ENCODE results near the gene DEF6.
"Not testable (repeated sequence)": the region's sequence is repeated elsewhere in the genome, so short reads cannot be mapped to it uniquely, and the experiment has no call there.

DEF6 gene

DNA sequence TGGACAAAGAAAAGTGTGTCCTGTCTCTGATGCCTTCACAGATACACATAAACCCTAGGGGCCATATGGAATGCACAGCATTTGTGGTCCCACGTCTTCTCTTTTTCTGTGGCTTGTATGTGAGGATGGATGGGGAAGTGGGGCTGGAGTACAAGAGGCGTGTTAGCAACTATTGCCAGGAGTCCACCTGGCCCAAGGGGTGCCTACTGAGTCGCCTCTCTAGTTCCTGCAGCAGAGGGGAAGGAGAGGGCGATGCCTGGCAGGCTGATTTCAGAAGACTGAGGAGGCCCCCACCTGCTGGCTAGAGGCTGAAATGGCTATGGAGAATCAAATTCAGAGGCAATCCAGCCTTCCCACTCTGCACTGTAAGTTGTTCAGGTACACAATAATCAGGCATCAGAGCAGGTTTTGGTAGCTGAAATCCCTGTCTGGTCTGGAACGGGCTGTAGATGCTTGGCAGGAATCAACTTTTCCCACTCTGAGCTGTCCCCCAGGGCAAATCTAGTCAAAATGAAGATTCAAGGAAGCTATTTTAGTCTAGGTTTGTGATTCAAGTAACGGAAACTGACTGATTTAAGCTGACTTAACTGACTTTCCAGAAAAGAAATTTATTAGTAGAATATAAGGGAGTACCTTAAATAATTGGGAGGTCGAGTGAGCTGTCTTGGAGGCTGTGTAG, 29.9 kb downstream of the DEF6 start:
- no peak overlapping the region for H3K4ac ChIP-seq (ENCODE audit: low read length)
- H3K9ac ChIP-seq (ENCODE audit: low read depth, low read length, poor library complexity): no peak overlapping the region
- H3K4me2 ChIP-seq (ENCODE audit: insufficient read depth, low read length, poor library complexity, severe bottlenecking): no peak overlapping the region
- no peak overlapping the region for H4K8ac ChIP-seq (ENCODE audit: low read depth, low read length)
- H3K14ac ChIP-seq (ENCODE audit: low read length): no peak overlapping the region
- H3K4me1 ChIP-seq (ENCODE audit: control insufficient read depth in 2 of 2, insufficient read depth in 1 of 2, low read depth in 1 of 2, low read length in 2 of 2): no peaks in the 10 kb centered on the region
- no CpG with 5 or more reads among the region's 7 CpGs for whole genome bisulfite sequencing, 2 donors (ENCODE audit: extremely low coverage in 2 of 2, insufficient read length in 2 of 2, insufficient replicate concordance in 1 of 2)
- no peaks in the 10 kb centered on the region for H3K36me3 ChIP-seq (replicated peaks in 1 of 2; ENCODE audit: control insufficient read depth in 2 of 2, insufficient read depth in 2 of 2, low read length in 2 of 2)
- H2AFZ ChIP-seq (ENCODE audit: low read length): peak overlapping the region; percentile 69
- H3K9me3 ChIP-seq (replicated peaks in 1 of 2; ENCODE audit: control insufficient read depth in 2 of 2, insufficient read depth in 1 of 2, low read depth in 1 of 2, low read length in 2 of 2): peaks cover 0 to 12% of the 10 kb centered on the region in 2 donors
- no peaks in the 10 kb centered on the region for H3K79me1 ChIP-seq (ENCODE audit: low read depth, low read length)
- H3K23ac ChIP-seq (ENCODE audit: low read depth, low read length, poor library complexity): no peak overlapping the region
- no peak overlapping the region for H3K27ac ChIP-seq (replicated peaks; ENCODE audit: low read length)
- no peak overlapping the region for H2BK120ac ChIP-seq (ENCODE audit: low read depth, low read length)
- H3K27me3 ChIP-seq (ENCODE audit: control insufficient read depth in 3 of 3, insufficient read depth in 3 of 3, low read depth in 1 of 3, low read length in 3 of 3): no peaks in the 10 kb centered on the region
- no peak overlapping the region for H2BK5ac ChIP-seq (ENCODE audit: low read length)
- no peak overlapping the region for H3K18ac ChIP-seq (ENCODE audit: low read length)
- no peak overlapping the region for H2BK15ac ChIP-seq (ENCODE audit: low read length)
- no peak for DNase-seq (ENCODE audit: low spot score)
- H2AK5ac ChIP-seq (ENCODE audit: low read depth, low read length): no peak overlapping the region
- H2BK12ac ChIP-seq (ENCODE audit: low read length): no peak overlapping the region
- no peak overlapping the region for H4K91ac ChIP-seq (ENCODE audit: low read depth, low read length, poor library complexity)
- no peak overlapping the region for H3K4me3 ChIP-seq (ENCODE audit: low read length in 2 of 2)

DNA sequence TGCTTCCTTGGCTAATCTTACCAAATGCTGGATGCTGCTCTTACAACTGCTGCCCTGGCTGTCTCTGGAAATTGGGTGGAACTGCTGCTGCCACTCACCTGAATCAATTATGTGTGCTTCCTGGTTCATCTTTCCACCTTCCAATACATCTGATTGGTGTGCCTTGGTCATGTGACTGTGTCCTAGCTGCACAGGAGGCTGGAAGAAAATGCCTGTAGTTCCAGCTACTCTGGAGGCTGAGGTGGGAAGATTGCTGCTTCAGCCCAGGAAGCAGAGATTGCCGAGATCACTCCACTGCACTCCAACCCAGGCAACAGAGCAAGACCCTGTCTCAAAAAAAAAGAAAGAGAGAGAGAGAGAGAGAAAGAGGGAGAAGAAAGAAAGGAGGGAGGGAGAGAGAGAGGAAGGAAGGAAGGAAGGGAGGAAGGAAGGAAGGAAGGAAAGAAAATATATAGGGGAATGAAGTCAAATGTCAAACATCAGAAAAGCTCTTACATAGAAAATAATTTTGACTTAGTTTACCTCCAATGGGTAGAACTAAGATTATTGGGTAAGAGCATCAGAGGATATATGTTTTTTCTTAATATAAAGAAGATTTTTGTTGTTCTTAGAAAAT, 30.6 kb downstream of the DEF6 start:
- no peak overlapping the region for H3K23ac ChIP-seq (ENCODE audit: low read depth, low read length, poor library complexity)

DNA sequence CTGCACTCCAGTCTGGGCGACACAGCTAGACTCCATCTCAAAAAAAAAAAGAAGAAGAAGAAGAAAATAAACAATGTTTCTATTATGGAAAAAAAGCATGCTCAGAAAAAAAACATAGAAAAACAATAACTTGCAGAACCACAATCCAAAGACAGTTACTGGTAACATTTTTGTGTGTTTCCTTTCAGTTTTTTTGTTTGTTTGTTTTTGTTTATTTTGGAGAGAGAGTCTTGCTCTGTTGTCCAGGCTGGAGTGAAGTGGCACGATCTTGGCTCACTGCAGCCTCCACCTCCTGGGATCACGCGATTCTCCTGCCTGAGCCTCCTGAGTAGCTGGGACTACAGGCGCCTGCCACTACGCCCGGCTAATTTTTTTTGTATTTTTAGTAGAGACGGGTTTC, 31.3 kb downstream of the DEF6 start:
- H3K27me3 ChIP-seq (ENCODE audit: control insufficient read depth in 3 of 3, insufficient read depth in 3 of 3, low read depth in 1 of 3, low read length in 3 of 3); H3K36me3 ChIP-seq (replicated peaks in 1 of 2; ENCODE audit: control insufficient read depth in 2 of 2, insufficient read depth in 2 of 2, low read length in 2 of 2); H2BK5ac ChIP-seq (ENCODE audit: low read length); H3K27ac ChIP-seq (replicated peaks; ENCODE audit: low read length); H2AFZ ChIP-seq (ENCODE audit: low read length); H3K14ac ChIP-seq (ENCODE audit: low read length); H3K4me1 ChIP-seq (ENCODE audit: control insufficient read depth in 2 of 2, insufficient read depth in 1 of 2, low read depth in 1 of 2, low read length in 2 of 2); H2AK5ac ChIP-seq (ENCODE audit: low read depth, low read length); H4K91ac ChIP-seq (ENCODE audit: low read depth, low read length, poor library complexity); H4K8ac ChIP-seq (ENCODE audit: low read depth, low read length); H2BK12ac ChIP-seq (ENCODE audit: low read length); H3K4ac ChIP-seq (ENCODE audit: low read length); H2BK15ac ChIP-seq (ENCODE audit: low read length); H3K9ac ChIP-seq (ENCODE audit: low read depth, low read length, poor library complexity); H2BK120ac ChIP-seq (ENCODE audit: low read depth, low read length); H3K18ac ChIP-seq (ENCODE audit: low read length); DNase-seq (ENCODE audit: low spot score); H3K79me1 ChIP-seq (ENCODE audit: low read depth, low read length); H3K23ac ChIP-seq (ENCODE audit: low read depth, low read length, poor library complexity); H3K4me2 ChIP-seq (ENCODE audit: insufficient read depth, low read length, poor library complexity, severe bottlenecking); H3K4me3 ChIP-seq (ENCODE audit: low read length in 2 of 2): not testable (repeated sequence)
- H3K9me3 ChIP-seq (replicated peaks in 1 of 2; ENCODE audit: control insufficient read depth in 2 of 2, insufficient read depth in 1 of 2, low read depth in 1 of 2, low read length in 2 of 2): peaks cover 0 to 12% of the 10 kb centered on the region in 2 donors
- no CpG with 5 or more reads among the region's 8 CpGs for WGBS, 2 donors (ENCODE audit: extremely low coverage in 2 of 2, insufficient read length in 2 of 2, insufficient replicate concordance in 1 of 2)

More for the DNA sequence above, 30.6 kb downstream of the DEF6 start:
- Histone ChIP-seq H4K8ac (ENCODE audit: low read depth, low read length) (no peak overlapping the region), H3K4ac (ENCODE audit: low read length) (no peak overlapping the region), H3K9ac (ENCODE audit: low read depth, low read length, poor library complexity) (no peak overlapping the region), H2AFZ (ENCODE audit: low read length) (peak overlapping the region; percentile 69), H2BK15ac (ENCODE audit: low read length) (no peak overlapping the region), H3K9me3 (replicated peaks in 1 of 2; ENCODE audit: control insufficient read depth in 2 of 2, insufficient read depth in 1 of 2, low read depth in 1 of 2, low read length in 2 of 2) (peaks cover 0 to 12% of the 10 kb centered on the region in 2 donors), H3K14ac (ENCODE audit: low read length) (no peak overlapping the region), H3K27ac (replicated peaks; ENCODE audit: low read length) (no peak overlapping the region), H3K18ac (ENCODE audit: low read length) (no peak overlapping the region), H3K4me1 (ENCODE audit: control insufficient read depth in 2 of 2, insufficient read depth in 1 of 2, low read depth in 1 of 2, low read length in 2 of 2) (no peaks in the 10 kb centered on the region), H2BK120ac (ENCODE audit: low read depth, low read length) (no peak overlapping the region), H2BK12ac (ENCODE audit: low read length) (no peak overlapping the region), H2AK5ac (ENCODE audit: low read depth, low read length) (no peak overlapping the region), H3K27me3 (ENCODE audit: control insufficient read depth in 3 of 3, insufficient read depth in 3 of 3, low read depth in 1 of 3, low read length in 3 of 3) (no peaks in the 10 kb centered on the region), H4K91ac (ENCODE audit: low read depth, low read length, poor library complexity) (no peak overlapping the region), H3K4me2 (ENCODE audit: insufficient read depth, low read length, poor library complexity, severe bottlenecking) (no peak overlapping the region), H3K4me3 (ENCODE audit: low read length in 2 of 2) (no peak overlapping the region), H3K79me1 (ENCODE audit: low read depth, low read length) (no peaks in the 10 kb centered on the region), H2BK5ac (ENCODE audit: low read length) (no peak overlapping the region), H3K36me3 (replicated peaks in 1 of 2; ENCODE audit: control insufficient read depth in 2 of 2, insufficient read depth in 2 of 2, low read length in 2 of 2) (no peaks in the 10 kb centered on the region)
- DNase-seq (ENCODE audit: low spot score): no peak
- no CpG with 5 or more reads among the region's 1 CpG for WGBS, 2 donors (ENCODE audit: extremely low coverage in 2 of 2, insufficient read length in 2 of 2, insufficient replicate concordance in 1 of 2)

DNA sequence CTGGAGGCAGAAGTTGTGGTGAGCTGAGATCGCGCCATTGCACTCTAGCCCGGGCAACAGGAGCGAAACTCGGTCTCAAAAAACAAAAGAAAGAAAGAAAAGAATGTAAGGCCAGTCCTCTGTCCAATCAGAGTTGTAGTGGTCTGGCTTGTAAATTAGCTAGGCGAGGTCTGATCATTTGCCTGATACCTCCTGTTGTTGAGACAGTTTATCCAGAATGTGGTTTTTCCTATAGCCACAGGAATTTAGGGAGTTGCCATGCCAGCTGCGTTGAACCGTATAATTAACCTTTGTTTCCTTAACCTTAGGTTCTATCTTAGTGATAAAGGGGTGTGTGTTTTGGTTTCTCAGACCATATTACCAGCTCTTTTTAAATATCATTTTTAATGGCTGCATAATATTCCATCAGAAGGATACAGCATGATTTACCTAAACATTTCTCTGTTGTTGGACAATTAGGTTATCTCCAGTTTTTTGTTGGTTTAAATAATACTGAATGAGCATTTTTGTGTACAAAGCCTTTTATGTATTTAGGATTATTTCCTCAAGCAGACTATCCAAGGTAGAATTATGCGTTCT, 33.0 kb downstream of the DEF6 start:
- Histone ChIP-seq H3K4me2 (ENCODE audit: insufficient read depth, low read length, poor library complexity, severe bottlenecking) (no peak overlapping the region), H2BK12ac (ENCODE audit: low read length) (no peak overlapping the region), H3K4ac (ENCODE audit: low read length) (no peak overlapping the region), H2BK15ac (ENCODE audit: low read length) (no peak overlapping the region), H3K9me3 (replicated peaks in 1 of 2; ENCODE audit: control insufficient read depth in 2 of 2, insufficient read depth in 1 of 2, low read depth in 1 of 2, low read length in 2 of 2) (peaks cover 0 to 12% of the 10 kb centered on the region in 2 donors), H2BK5ac (ENCODE audit: low read length) (no peak overlapping the region), H3K4me3 (ENCODE audit: low read length in 2 of 2) (no peak overlapping the region), H2AFZ (ENCODE audit: low read length) (no peak overlapping the region), H3K27ac (replicated peaks; ENCODE audit: low read length) (no peak overlapping the region), H2BK120ac (ENCODE audit: low read depth, low read length) (no peak overlapping the region), H3K14ac (ENCODE audit: low read length) (no peak overlapping the region), H3K9ac (ENCODE audit: low read depth, low read length, poor library complexity) (no peak overlapping the region), H3K36me3 (replicated peaks in 1 of 2; ENCODE audit: control insufficient read depth in 2 of 2, insufficient read depth in 2 of 2, low read length in 2 of 2) (no peaks in the 10 kb centered on the region), H3K27me3 (ENCODE audit: control insufficient read depth in 3 of 3, insufficient read depth in 3 of 3, low read depth in 1 of 3, low read length in 3 of 3) (no peaks in the 10 kb centered on the region), H3K23ac (ENCODE audit: low read depth, low read length, poor library complexity) (no peak overlapping the region), H4K91ac (ENCODE audit: low read depth, low read length, poor library complexity) (no peak overlapping the region), H3K4me1 (ENCODE audit: control insufficient read depth in 2 of 2, insufficient read depth in 1 of 2, low read depth in 1 of 2, low read length in 2 of 2) (no peaks in the 10 kb centered on the region), H4K8ac (ENCODE audit: low read depth, low read length) (no peak overlapping the region), H2AK5ac (ENCODE audit: low read depth, low read length) (no peak overlapping the region), H3K18ac (ENCODE audit: low read length) (no peak overlapping the region), H3K79me1 (ENCODE audit: low read depth, low read length) (no peaks in the 10 kb centered on the region)
- no CpG with 5 or more reads among the region's 9 CpGs for WGBS, 2 donors (ENCODE audit: extremely low coverage in 2 of 2, insufficient read length in 2 of 2, insufficient replicate concordance in 1 of 2)
- no peak for DNase-seq (ENCODE audit: low spot score)
